ENCODE measurements around the gene NEDD4L. TPM values are rescaled to one million over a fixed set of nuclear protein-coding genes. Genes with fewer than 3 reads are reported as not detected.
"Not testable (repeated sequence)": the region's sequence is repeated elsewhere in the genome, so short reads cannot be mapped to it uniquely, and the experiment has no call there.

NEDD4L gene
- total and polyA plus RNA-seq, 5 donors from 2014 or later = 4.4 to 19.6 (median 7.8) TPM

DNA sequence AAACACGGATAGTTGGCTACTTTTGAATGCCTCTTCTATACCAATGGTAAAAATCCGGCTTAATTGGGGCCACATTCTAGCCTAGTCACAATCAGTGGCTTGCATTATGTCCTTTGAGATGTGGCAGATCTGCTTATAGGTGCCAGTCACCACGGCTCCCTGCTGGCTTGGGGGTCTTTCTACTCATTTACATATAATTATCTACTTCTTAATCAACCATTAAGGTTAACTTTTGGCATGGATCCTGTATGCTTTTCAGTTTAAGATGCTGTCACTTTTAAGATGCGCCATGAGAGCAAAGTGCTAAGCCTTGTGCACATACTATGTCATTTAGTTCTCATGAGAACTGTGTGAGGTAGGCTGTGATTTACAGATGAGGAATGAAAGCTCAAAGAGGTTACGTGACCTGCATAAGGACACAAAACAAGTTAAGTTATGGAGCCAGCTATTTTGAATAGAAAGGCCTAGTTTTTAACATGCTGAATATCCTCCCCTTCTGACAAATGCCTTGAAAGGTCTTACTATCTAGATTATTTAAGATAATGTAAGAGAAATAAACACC, 4.1 kb downstream of the NEDD4L start:
- Histone ChIP-seq H3K4me1 (ENCODE audit: control insufficient read depth, insufficient read depth, low read length, poor library complexity, severe bottlenecking) (peaks cover 19% of the 10 kb centered on the region), H3K9me3 (ENCODE audit: control insufficient read depth in 2 of 2, low read length in 2 of 2) (no peaks in the 10 kb centered on the region), H3K27me3 (ENCODE audit: control insufficient read depth, insufficient read depth, low read length) (peaks cover 9% of the 10 kb centered on the region), H3K27ac (ENCODE audit: insufficient read depth, low read length, poor library complexity, severe bottlenecking) (no peak overlapping the region), H3K4me3 (ENCODE audit: low read depth, low read length) (no peak overlapping the region), H3K36me3 (ENCODE audit: control insufficient read depth, insufficient read depth, low read length) (no peaks in the 10 kb centered on the region)
- no peak overlapping the region for H3K27ac Mint-ChIP-seq
- peaks cover 0 to 1% (median 0%) of the 10 kb centered on the region in 7 donors for H3K9me3 Mint-ChIP-seq
- DNase-seq (no peak), ATAC-seq (ENCODE audit: low read depth in 2 of 2) (no peak)
- H3K4me3 Mint-ChIP-seq = no peak overlapping the region
- H3K4me1 Mint-ChIP-seq = peaks cover 4 to 35% (median 19%) of the 10 kb centered on the region in 4 donors
- H3K36me3 Mint-ChIP-seq = no peaks in the 10 kb centered on the region
- H3K27me3 Mint-ChIP-seq = peaks cover 30% of the 10 kb centered on the region

DNA sequence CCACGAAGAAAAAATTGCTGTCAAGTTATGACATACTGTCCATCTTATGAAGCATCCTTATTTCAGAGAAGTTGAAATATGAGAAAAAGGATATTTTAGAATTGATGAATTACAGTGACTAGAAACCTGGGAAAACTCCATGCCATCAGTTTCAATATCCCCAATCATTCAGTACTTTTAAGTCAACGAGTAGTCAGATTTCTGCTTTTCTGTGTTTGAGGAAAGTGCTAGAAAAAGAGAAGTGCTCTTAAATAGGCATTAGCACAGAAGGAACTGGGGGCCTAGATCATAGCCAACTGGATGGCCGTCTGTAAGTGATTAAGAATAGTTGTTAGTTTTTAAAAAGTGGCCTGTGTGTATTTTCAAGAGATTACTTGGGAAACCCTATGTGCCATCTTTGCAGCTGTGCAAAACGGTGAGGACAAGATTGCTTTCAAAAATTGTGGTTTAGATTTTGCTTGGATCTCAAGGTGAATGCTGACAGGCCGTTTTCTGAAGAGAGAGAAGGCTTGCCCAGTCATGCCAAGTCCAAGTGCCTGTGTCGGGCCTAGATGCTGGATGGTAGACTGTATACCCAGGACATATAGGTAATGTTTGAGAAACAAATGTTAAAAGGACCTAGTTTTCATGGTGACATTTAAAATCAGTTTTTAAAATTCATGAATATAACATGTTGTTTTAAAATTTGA, 5.1 kb downstream of the NEDD4L start:
- Histone ChIP-seq H3K9me3 (ENCODE audit: control insufficient read depth in 2 of 2, low read length in 2 of 2) (no peaks in the 10 kb centered on the region), H3K27ac (ENCODE audit: insufficient read depth, low read length, poor library complexity, severe bottlenecking) (no peak overlapping the region), H3K4me3 (ENCODE audit: low read depth, low read length) (no peak overlapping the region), H3K36me3 (ENCODE audit: control insufficient read depth, insufficient read depth, low read length) (no peaks in the 10 kb centered on the region), H3K4me1 (ENCODE audit: control insufficient read depth, insufficient read depth, low read length, poor library complexity, severe bottlenecking) (peaks cover 14% of the 10 kb centered on the region), H3K27me3 (ENCODE audit: control insufficient read depth, insufficient read depth, low read length) (peaks cover 9% of the 10 kb centered on the region)
- Mint-ChIP-seq H3K27me3 (peaks cover 28% of the 10 kb centered on the region), H3K36me3 (no peaks in the 10 kb centered on the region), H3K4me3 (no peak overlapping the region), H3K9me3 (no peaks in the 10 kb centered on the region), H3K27ac (no peak overlapping the region), H3K4me1 (peaks cover 4 to 29% (median 16%) of the 10 kb centered on the region in 4 donors)
- DNase-seq = no peak
- no peak for ATAC-seq (ENCODE audit: low read depth in 2 of 2)

DNA sequence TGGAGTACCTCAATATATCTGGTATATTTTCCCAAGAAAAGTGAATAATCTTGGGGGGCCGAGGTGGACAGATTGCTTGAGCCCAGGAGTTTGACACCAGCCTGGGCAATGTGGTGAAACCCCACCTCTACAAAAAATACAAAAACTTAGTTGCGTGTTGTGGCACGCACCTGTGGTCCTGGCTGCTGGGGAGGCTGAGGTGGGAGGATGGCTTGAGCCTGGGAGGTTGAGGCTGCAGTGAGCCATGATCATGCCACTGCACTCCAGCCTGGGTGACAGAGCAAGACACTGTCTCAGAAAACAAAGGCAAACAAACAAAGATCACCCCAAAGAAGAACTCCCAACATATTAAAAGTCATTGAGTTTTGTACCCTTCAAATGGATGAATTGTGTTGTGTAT, 6.9 kb downstream of the NEDD4L start:
- H3K4me3 Mint-ChIP-seq; H3K36me3 Mint-ChIP-seq; H3K9me3 ChIP-seq (ENCODE audit: control insufficient read depth in 2 of 2, low read length in 2 of 2); H3K27ac Mint-ChIP-seq; H3K4me3 ChIP-seq (ENCODE audit: low read depth, low read length); H3K27me3 ChIP-seq (ENCODE audit: control insufficient read depth, insufficient read depth, low read length); ATAC-seq (ENCODE audit: low read depth in 2 of 2); H3K27ac ChIP-seq (ENCODE audit: insufficient read depth, low read length, poor library complexity, severe bottlenecking); H3K36me3 ChIP-seq (ENCODE audit: control insufficient read depth, insufficient read depth, low read length); H3K4me1 ChIP-seq (ENCODE audit: control insufficient read depth, insufficient read depth, low read length, poor library complexity, severe bottlenecking); DNase-seq; H3K9me3 Mint-ChIP-seq: not testable (repeated sequence)
- Mint-ChIP-seq H3K27me3 (peaks cover 18% of the 10 kb centered on the region), H3K4me1 (peaks cover 1 to 19% (median 7%) of the 10 kb centered on the region in 4 donors)

DNA sequence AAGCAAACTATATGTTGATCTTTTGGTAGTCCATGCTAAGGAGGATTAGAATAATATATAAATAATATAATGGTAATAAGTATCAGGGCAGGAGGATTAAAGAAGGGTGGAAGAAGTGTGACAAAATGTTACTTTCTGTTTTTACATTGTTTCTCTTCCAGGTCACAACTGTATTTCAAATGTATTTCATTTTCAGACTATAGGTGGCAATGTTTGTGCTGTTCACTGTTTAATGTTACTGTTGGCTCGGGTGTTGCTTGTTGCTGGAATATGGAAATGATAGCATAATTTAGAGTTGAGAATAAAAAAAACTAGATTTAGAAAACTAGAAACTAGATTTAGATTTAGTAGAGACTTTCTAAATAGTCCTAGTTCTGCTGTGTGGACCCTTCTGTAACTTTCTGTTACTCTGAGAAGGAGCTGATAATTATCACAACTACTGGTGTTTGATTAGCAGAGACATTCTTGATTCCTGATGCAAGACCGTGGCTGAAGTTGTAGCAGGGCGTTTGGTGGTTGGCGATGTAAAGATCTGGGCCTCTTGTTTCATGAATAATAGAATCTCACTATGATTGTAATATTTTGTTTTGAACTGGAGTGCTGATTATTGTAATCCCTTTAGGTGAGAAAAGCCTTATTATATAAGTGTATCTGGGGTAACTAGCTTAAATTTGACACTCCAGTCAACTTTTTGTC, 7.9 kb downstream of the NEDD4L start:
- no peak overlapping the region for H3K4me3 Mint-ChIP-seq
- Histone ChIP-seq H3K27ac (ENCODE audit: insufficient read depth, low read length, poor library complexity, severe bottlenecking) (no peak overlapping the region), H3K9me3 (ENCODE audit: control insufficient read depth in 2 of 2, low read length in 2 of 2) (no peaks in the 10 kb centered on the region), H3K4me3 (ENCODE audit: low read depth, low read length) (no peak overlapping the region), H3K4me1 (ENCODE audit: control insufficient read depth, insufficient read depth, low read length, poor library complexity, severe bottlenecking) (no peaks in the 10 kb centered on the region), H3K36me3 (ENCODE audit: control insufficient read depth, insufficient read depth, low read length) (no peaks in the 10 kb centered on the region), H3K27me3 (ENCODE audit: control insufficient read depth, insufficient read depth, low read length) (peaks cover 3% of the 10 kb centered on the region)
- peak in 2 of 3 donors; percentile 10 to 18 for DNase-seq
- H3K36me3 Mint-ChIP-seq = no peaks in the 10 kb centered on the region
- H3K4me1 Mint-ChIP-seq = peaks cover 0 to 12% (median 6%) of the 10 kb centered on the region in 4 donors
- H3K27ac Mint-ChIP-seq = peak overlapping the region in 1 of 3 donors; percentile 2
- no peaks in the 10 kb centered on the region for H3K9me3 Mint-ChIP-seq
- ATAC-seq (ENCODE audit: low read depth in 2 of 2) = peak in 1 of 2 donors; percentile 39
- peaks cover 11% of the 10 kb centered on the region for H3K27me3 Mint-ChIP-seq

DNA sequence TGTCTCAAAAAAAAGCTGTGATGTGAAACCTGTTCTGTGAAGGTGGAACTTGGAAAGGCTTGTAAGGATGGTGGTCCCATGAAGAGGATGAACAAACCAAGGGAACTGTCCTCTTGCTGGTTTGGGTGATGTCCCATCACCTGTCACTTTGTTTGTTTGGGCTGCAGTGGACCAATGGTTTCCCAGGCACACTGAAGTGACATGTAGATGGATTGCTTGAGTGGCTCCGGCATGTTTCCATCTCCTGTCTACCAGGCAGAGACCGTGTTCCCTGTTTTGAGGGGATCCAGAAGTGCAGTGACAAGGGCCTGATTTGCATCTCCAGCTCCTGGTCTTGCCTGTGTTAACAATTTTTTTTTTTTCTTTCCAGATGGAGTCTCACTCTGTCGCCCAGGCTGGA, 8.9 kb downstream of the NEDD4L start:
- Histone ChIP-seq H3K27ac (ENCODE audit: insufficient read depth, low read length, poor library complexity, severe bottlenecking) (no peak overlapping the region), H3K36me3 (ENCODE audit: control insufficient read depth, insufficient read depth, low read length) (no peaks in the 10 kb centered on the region), H3K27me3 (ENCODE audit: control insufficient read depth, insufficient read depth, low read length) (peaks cover 2% of the 10 kb centered on the region), H3K4me3 (ENCODE audit: low read depth, low read length) (no peak overlapping the region), H3K4me1 (ENCODE audit: control insufficient read depth, insufficient read depth, low read length, poor library complexity, severe bottlenecking) (no peaks in the 10 kb centered on the region), H3K9me3 (ENCODE audit: control insufficient read depth in 2 of 2, low read length in 2 of 2) (no peaks in the 10 kb centered on the region)
- Mint-ChIP-seq H3K36me3 (no peaks in the 10 kb centered on the region), H3K4me3 (no peak overlapping the region), H3K27me3 (peaks cover 11% of the 10 kb centered on the region), H3K27ac (no peak overlapping the region), H3K4me1 (peaks cover 0 to 11% (median 6%) of the 10 kb centered on the region in 4 donors), H3K9me3 (no peaks in the 10 kb centered on the region)
- DNase-seq (no peak), ATAC-seq (ENCODE audit: low read depth in 2 of 2) (no peak)

DNA sequence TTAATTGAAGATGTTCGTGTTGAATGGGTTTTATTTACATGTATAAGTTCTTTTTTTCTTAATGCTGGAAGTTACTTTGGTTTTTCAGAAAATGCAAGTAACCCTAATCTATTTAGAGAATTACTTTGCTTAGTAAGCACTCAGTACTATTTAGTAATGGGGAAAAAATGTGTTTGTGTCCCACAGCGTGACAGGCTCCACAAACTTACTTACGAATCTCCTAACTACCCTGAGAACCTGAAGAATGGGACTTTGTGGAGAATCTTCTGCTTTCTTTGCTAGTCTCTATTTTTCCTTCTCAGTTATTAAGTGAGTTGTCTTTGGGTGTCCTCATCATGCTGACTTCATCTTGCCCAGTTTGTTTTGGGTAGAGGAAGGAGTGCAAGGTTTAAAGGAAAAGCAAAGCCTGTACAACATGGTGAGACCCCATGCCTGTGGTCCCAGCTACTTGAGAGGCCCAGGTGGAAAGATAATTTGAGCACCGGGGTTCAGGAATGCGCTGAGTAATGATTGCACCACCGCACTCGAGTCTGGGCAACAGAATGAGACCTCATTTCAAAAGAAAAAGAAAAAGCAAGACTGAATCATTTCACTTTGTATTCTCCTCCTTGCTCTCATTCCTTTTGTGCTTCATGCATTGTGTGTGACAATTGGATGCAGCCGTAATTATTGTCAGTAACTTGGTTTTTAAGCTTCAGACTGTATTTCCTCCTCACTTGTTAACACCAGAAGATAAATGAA, 10.2 kb downstream of the NEDD4L start:
- H3K27me3 Mint-ChIP-seq = peaks cover 7% of the 10 kb centered on the region
- H3K27me3 ChIP-seq (ENCODE audit: control insufficient read depth, insufficient read depth, low read length) = no peaks in the 10 kb centered on the region

DNA sequence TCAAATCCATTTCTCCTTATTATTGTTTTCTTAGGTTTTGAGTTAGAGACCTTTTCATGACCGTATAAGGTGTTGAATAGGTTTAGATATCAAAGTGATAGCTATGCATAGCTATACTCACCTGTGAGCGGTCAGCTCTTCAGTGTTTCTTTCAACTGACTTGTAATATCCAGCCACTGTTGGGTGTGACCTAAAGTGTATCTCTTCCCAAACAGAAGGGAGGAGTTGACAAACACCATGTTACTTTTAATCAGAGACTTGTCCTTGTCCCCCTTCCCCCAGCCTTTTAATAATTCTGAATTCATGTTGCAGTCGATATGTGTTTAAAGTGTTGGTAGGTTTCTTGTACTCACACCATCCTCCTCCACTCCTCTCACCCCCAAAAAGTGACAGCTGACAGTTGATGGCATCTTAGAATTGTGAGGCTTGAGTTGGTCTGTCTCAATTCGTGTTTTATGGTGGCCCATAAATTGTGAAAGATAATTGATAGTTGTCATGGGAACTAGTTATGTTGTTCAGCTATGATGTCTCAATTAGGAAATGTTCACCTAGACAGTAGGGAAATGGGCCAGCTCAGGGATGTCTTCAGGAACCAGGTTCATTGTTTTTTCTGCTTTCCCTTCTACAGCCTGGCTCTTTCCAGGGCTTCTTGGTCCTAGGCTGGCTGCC, 12.0 kb downstream of the NEDD4L start:
- Histone ChIP-seq H3K36me3 (ENCODE audit: control insufficient read depth, insufficient read depth, low read length) (no peaks in the 10 kb centered on the region), H3K9me3 (ENCODE audit: control insufficient read depth in 2 of 2, low read length in 2 of 2) (no peaks in the 10 kb centered on the region), H3K27me3 (ENCODE audit: control insufficient read depth, insufficient read depth, low read length) (no peaks in the 10 kb centered on the region), H3K4me3 (ENCODE audit: low read depth, low read length) (no peak overlapping the region), H3K27ac (ENCODE audit: insufficient read depth, low read length, poor library complexity, severe bottlenecking) (no peak overlapping the region), H3K4me1 (ENCODE audit: control insufficient read depth, insufficient read depth, low read length, poor library complexity, severe bottlenecking) (no peaks in the 10 kb centered on the region)
- ATAC-seq (ENCODE audit: low read depth in 2 of 2) (no peak), DNase-seq (no peak)
- Mint-ChIP-seq H3K36me3 (no peaks in the 10 kb centered on the region), H3K9me3 (no peaks in the 10 kb centered on the region), H3K27me3 (peaks cover 5% of the 10 kb centered on the region), H3K27ac (no peak overlapping the region), H3K4me1 (peaks cover 0 to 8% (median 6%) of the 10 kb centered on the region in 4 donors), H3K4me3 (no peak overlapping the region)

More for the DNA sequence above, 10.2 kb downstream of the NEDD4L start:
- Mint-ChIP-seq H3K4me1 (peaks cover 0 to 8% (median 6%) of the 10 kb centered on the region in 4 donors), H3K4me3 (no peak overlapping the region), H3K36me3 (no peaks in the 10 kb centered on the region), H3K9me3 (no peaks in the 10 kb centered on the region), H3K27ac (no peak overlapping the region)
- no peaks in the 10 kb centered on the region for H3K4me1 ChIP-seq (ENCODE audit: control insufficient read depth, insufficient read depth, low read length, poor library complexity, severe bottlenecking)
- H3K36me3 ChIP-seq (ENCODE audit: control insufficient read depth, insufficient read depth, low read length) = no peaks in the 10 kb centered on the region
- no peaks in the 10 kb centered on the region for H3K9me3 ChIP-seq (ENCODE audit: control insufficient read depth in 2 of 2, low read length in 2 of 2)
- DNase-seq = no peak
- no peak for ATAC-seq (ENCODE audit: low read depth in 2 of 2)
- no peak overlapping the region for H3K27ac ChIP-seq (ENCODE audit: insufficient read depth, low read length, poor library complexity, severe bottlenecking)
- H3K4me3 ChIP-seq (ENCODE audit: low read depth, low read length) = no peak overlapping the region

Data from CD4-positive, CD25-positive, alpha-beta regulatory T cell (primary cell).